Jurkat, Clone E6-1 (cell line): ENCODE results near the gene PARD3.
"Not testable (repeated sequence)": the region's sequence is repeated elsewhere in the genome, so short reads cannot be mapped to it uniquely, and the experiment has no call there.

Source experiments
- DNase-seq: peaks from one replicate; pipeline ENCODE4 v3.0.0-alpha.2; 2011; ENCODE audit warnings: low read depth, low spot score
- H3K4me3 ChIP-seq: 2 replicates; pipeline ENCODE4 v1.5.1; 2011; ENCODE audit warnings: mild to moderate bottlenecking, low read length, control low read depth, moderate library complexity

The PARD3 gene

GRCh38 chr10:34075254-34075926 lies 739.7 kb downstream of the PARD3 start:
- no peak overlapping the region for H3K4me3 ChIP-seq
- DNase-seq, result no peak

GRCh38 chr10:34074051-34074450 lies 741.0 kb downstream of the PARD3 start:
- no peak for DNase-seq

GRCh38 chr10:34067741-34068140 lies 747.4 kb downstream of the PARD3 start:
- not testable (repeated sequence) for DNase-seq, H3K4me3 ChIP-seq

More at GRCh38 chr10:34074051-34074450, 741.0 kb downstream of the PARD3 start:
- no peak overlapping the region for H3K4me3 ChIP-seq

- no peak for DNase-seq
- no peak overlapping the region for H3K4me3 ChIP-seq
Observed at GRCh38 chr10:34063592-34063991, 751.5 kb downstream of the PARD3 start.

- H3K4me3 ChIP-seq, result no peak overlapping the region
- DNase-seq, result no peak
Observed at GRCh38 chr10:34061841-34062240, 753.3 kb downstream of the PARD3 start.
